Pons (tissue), 1 donor: ENCODE data around the gene NLRP1.
A peak's percentile ranks its signal among the peaks of the same experiment; 100 is the strongest.

Experiments used
- DNase-seq: peaks from one replicate; pipeline ENCODE4 v3.0.0-alpha.2; 2016; ENCODE audit warnings: low spot score

The NLRP1 gene

DNA sequence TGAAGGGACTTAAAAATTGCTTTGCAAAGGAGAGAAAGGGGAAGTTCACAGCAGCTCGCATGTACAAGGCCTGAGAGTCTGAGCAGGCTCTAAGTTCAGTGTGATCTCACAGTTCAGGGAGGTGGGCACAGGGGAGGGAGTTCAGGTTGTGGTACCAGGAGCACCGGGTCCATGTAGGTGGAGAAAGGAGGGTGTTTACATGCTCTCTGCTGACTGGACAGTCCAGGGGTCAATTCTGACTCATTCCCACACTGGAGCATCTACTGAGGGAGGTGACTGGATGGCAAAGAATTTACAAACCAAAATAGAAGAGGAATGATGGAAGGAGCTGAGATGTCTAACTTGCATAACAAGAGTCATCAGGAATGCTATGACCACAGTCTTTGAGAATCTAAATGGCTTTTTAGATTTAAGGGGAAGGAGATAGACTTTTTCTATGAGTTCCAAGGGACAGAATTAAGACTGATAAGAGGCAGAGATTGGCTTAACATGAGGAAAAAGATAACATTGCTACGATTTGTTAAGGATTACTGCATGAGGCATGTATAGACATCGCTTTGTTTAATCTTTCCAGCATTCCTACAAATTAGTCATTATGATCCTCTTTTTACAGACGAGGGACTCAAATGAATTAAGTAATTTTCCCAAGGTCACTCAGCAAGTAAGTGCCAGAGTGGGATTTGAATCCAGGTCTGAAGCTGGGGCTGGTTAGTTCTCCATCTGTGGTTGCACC lies 68.1 kb downstream of the NLRP1 start:
- no peak for DNase-seq

DNA sequence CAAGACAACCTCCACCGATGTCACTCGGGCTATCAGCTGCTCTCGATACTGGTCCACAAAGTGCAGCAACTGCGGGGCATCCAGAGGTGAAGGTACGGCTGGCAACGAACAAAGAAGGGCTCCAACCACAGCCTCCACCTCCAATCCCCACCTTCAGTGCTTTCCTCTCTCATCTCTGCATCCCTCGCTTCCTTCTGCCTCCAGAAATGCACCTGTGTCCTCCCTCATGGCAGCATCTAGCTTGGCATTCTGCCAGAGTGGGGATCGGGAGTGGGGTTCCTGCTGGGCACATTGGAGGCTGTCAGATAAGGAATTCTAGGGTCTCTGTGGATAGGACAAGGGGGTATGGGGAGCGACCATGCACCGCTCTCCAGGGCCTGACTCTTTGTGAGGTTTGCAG lies 69.3 kb downstream of the NLRP1 start:
- no peak for DNase-seq

- DNase-seq = no peak
Observed at GRCh38 chr17:5513628-5514027, 70.7 kb downstream of the NLRP1 start.

DNA sequence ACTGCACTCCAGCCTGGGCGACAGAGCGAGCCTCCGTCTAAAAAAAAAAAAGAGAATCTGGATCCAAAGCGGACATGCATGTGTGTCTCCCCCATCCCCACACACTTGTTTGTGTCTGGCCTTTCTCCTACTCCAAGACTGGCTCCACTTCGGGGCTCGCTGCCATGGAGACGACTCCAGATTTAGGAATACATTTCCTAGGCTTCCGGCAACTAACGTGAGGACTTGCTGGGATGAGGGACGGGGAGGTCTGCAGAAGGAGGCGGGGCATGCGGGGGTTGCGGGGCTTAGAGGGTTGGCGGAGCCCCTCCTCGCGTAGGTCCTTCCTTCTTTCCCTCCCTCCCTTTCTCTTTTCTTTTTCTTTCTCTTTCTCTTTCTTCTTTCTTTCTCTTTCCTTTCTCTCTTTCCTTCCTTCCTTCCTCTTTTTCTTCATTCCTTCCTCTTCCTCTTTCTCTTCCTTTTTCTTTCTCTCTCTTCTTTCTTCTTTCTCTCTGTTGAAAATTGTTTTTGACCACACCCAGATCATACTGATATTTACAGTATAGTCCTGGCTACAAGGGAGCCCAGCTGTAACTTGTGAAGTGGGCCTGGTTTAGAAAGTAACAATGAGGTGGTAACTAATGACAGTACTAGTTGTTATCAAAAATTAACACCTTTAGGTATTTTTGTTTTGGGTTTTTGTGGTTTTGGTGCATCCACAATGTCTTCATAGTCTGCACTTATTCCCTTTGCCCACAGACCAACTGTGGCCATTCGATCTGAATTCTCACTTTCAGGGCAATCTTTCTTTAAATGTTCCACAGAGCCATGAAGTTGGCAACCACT lies 72.7 kb downstream of the NLRP1 start:
- DNase-seq = no peak

- no peak for DNase-seq
Observed at GRCh38 chr17:5510771-5511170, 73.5 kb downstream of the NLRP1 start.

DNA sequence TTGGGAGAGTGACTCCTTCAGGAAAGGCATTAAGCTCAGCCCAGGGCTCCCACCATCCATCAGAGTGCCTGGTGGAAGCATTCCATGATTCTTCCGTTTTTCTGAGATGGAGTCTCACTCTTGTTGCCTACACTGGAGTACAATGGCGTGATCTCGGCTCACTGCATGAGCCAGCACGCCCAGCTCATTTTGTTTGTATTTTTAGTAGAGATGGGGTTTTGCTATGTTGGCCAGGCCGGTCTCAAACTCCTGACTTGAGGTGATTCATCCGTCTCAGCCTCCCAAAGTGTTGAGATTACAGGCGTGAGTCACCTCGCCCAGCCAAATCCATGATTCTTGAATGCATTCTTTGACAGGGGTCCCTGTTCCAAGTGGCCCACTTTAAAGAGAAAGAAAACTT lies 74.8 kb downstream of the NLRP1 start:
- DNase-seq = no peak

GRCh38 chr17:5508810-5509209 lies 75.5 kb downstream of the NLRP1 start:
- DNase-seq = no peak

DNA sequence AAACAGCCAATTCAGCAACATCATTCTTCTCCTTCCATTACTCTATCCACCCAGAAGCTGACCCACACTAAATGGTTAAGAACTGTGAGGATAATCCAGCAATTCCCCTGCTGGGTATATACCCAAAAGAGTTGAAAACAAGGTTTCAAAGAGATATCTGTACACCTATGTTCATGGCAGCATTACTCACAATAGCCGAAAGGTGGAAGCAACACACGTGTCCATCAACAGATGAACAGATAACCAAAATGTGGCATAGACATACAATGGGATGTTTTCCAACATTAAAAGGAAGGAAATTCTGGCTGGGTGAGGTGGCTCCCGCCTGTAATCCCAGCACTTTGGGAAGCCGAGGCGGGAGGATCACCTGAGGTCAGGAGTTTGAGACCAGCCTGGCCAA lies 78.0 kb downstream of the NLRP1 start:
- DNase-seq = no peak

- no peak for DNase-seq
Observed at GRCh38 chr17:5502552-5502951, 81.8 kb downstream of the NLRP1 start.

GRCh38 chr17:5501685-5502084 lies 82.6 kb downstream of the NLRP1 start:
- no peak for DNase-seq

DNA sequence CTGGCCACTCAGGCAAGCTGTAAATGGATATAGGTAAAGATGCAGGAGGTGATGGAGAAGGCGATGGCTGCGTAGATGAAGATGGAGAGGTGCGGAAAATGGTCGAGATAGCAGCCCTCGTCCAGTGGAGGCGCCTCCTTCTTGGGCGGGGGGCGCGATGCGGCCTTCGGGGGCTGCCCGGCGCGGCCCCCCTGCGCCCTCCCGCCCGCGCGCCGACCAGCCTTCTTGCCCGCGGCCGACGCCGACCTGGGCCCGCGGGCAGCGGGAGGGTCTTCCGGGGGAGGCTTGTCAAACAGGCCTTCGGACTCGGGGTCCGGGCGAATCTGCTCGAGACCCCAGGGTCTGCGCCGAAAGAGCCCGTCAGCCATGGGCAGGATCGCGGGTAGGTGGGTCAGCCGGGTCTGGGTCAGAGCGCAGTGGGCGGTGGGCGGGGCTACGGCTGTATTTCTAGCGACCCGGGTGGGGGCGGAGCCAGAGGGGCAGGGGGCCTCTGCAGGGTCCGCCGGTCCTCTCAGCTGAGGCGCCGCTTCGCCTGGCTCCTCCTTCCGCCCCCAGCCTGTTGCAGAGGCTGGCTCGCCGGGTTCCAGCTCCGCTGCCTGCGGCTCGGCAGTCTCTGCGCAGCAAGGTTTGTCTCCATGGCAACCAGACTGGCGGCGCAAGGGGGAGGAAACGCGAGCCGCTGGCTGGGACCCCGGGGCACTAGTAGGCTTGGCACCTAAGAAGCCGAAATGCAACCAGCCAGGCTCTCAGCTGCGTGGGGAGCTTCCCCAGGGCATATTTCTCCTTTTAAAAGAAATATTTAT lies 83.5 kb downstream of the NLRP1 start:
- peak; percentile 71 for DNase-seq

DNA sequence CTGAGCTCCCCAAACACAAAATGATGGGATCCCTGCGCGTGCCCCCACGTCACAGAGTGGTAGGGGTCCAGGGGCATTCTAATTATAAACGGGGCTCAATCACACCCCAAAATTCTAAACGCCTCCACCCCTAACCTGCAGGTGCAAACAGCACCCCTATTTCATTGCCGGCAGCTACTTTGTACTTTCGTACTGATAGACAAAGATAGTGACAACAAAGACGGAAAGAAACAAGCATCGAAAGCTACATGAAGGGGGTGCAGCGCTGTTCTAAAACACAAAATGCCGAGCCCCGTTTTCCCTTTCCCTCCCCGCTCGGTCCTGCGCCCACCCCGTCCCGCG lies 84.1 kb downstream of the NLRP1 start:
- no peak for DNase-seq

DNA sequence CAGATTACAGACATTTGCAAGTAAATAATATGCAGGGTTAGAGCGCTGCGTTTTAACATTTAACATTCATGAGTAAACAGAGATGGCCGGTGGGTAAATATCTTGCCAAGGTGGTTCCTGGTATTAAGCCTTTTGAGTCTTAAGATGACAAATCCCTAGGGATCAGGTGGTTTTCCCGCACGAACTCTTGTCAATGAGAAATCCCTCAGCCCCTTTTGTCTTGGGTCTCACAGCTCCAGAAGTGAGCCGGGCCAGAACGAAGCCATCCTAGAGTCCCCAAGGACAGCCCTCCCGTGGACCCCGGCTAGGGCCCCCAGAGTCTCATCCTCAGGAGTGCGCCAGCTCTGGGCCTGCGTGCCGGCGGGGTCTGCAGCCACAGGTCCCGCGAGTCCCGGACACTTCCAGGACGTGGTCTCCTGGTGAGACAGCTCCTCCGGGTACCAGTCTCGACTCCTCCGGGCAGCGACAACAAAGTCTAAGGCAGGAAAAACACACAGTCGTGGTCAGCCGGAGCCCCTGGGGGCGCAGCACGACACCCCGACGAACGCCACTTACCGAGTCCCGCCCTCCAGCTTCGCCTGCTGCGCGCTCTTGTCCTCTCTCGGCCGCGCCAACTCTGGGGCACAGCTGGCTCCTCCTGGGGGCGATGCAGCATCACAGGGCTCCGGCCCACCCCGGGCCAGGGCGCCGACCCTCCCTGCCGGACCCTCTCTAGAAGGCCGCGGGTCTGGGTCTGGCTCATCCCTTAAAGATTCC lies 84.7 kb downstream of the NLRP1 start:
- peak; percentile 27 for DNase-seq

GRCh38 chr17:5492970-5493369 lies 91.3 kb downstream of the NLRP1 start:
- no peak for DNase-seq

- DNase-seq = no peak
Observed at GRCh38 chr17:5488752-5489151, 95.6 kb downstream of the NLRP1 start.

GRCh38 chr17:5486206-5487124 lies 97.8 kb downstream of the NLRP1 start, which contains the start of gene MIS12:
TSS of gene MIS12 (plus strand) at chr17:5486566. CDS start at chr17:5488863, 2,297 bp downstream.
- peak; percentile 100 for DNase-seq

DNA sequence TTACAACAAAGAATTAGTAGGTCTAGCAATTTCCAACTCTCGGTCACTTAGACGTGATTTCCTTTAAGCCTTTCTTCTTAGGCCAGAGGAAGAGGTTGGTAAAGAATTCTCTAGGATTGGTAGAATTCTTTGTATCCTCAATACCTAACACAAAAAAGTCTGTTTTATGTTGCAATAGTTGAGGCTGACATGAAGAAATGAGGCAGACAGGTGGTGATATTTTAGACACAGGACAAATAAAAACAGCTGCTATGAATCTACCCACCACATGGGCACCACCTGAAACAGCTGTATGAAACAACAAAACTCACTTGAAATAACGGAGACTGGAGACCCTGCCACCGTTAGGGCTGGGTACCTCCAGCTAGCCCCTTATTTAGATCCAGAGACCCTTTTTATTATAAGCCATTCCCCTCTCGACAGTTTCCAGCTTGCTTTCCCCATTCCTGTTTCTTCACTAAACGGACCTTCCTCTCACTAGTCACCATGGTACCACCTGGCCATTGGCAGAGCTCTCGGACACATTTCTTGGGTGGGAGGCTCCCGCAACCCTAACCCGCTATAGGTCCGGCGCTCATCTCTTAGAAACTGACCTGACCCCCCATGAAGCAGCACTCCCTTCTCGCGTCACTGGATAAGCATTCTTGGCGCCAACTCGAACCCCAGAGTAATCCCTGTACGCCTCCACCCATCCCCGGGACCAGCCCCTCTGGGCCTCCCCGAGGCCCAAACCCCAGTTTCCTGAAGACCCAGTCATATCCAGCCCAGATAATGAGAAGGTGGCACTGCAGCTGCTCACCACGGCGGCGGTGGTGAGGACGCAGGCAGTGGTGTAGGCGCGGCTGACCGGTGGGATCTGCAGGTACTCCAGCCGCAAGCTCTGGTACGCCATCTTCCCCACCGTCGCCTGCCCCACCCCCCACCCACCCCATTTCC lies 98.8 kb downstream of the NLRP1 start, which contains the start of gene DERL2:
Gene DERL2, minus strand, starts transcription at position 909 of the 936 bp plus-strand sequence. Its CDS starts 17 bp downstream, at position 892.
- DNase-seq = no peak

GRCh38 chr17:5481451-5481850 lies 102.9 kb downstream of the NLRP1 start:
- no peak for DNase-seq

DNA sequence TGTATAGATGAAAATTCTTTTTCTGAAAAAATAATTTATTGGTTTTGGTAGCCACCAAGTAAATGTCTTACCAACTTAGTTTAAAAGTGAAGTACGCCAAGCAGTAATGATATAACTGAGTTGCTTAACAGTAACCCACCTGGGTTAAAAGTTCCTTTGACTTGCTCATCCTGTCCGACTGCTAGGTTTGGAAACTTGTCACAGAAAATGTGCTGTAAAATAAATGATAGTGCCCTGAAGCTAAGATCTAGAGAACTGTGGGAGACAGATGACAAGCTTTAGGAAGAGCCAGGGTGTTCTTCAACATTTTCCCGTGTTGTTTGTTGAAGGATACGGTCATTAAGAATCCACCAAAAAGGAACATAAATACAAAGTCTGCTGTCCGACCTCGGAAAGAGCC lies 103.3 kb downstream of the NLRP1 start:
- DNase-seq = no peak

DNA sequence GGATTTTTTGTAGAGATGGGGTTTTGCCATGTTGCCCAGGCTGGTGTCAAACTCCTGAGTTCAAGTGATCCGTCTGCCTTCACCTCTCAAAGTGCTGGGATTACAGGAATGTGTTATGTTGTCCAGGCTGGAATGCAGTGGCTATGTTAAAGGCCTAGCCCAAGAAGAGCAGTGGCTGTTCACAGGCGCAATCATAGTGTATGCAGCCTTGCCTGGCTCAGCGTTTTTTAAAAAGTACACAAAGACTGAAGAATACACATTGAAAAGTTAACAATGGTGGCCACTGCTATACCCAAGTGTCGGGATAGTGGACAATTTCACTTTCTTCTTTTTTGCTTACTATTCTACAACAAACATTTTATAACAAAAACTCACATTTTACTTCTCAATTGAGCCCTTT lies 105.3 kb downstream of the NLRP1 start:
- no peak for DNase-seq
